Bronchial epithelial cell (primary cell): ENCODE data around the gene ZSWIM4. TPM values are rescaled to one million over a fixed set of nuclear protein-coding genes. Genes with fewer than 3 reads are reported as not detected.
A peak's percentile ranks its signal among the peaks of the same experiment; 100 is the strongest.

Experiments used
- DNase-seq: peaks from one replicate; pipeline ENCODE4 v3.0.0-alpha.2; 2010; ENCODE audit warnings: low read depth
- FAIRE-seq: peaks from 2 replicates; lab custom pipeline; 2011; peaks lifted over from hg19 to GRCh38; lab: Jason Lieb, UNC
- H3K27me3 ChIP-seq: 2 replicates; pipeline ENCODE4 v1.5.1; 2011; ENCODE audit warnings: low read length; ENCODE audit not compliant: control insufficient read depth, insufficient read depth
- H3K36me3 ChIP-seq: 2 replicates; pipeline ENCODE4 v1.5.1; 2011; ENCODE audit warnings: low read length; ENCODE audit not compliant: control insufficient read depth, insufficient read depth
- H3K4me3 ChIP-seq: 2 replicates; pipeline ENCODE4 v1.5.1; 2011; ENCODE audit warnings: mild to moderate bottlenecking, low read depth, low read length, control low read depth
- total RNA-seq: library from RNA; depleted of rRNA; stranded (reverse); fragments of >200 nt; gene quantifications from 2 replicates; pipeline ENCODE4 v1.2.1, GENCODE V29; 2014
- TF ChIP-seq, protein P1 (sequence below): IDR thresholded peaks from 2 replicates; pipeline ENCODE4 v1.5.1; 2011; ENCODE audit warnings: mild to moderate bottlenecking, moderate library complexity, low read length, control low read depth, inconsistent platforms; ENCODE audit not compliant: insufficient read depth, severe bottlenecking

Gene ZSWIM4
- total RNA-seq, 1 donor from 2014 or later: 3.2 TPM

DNA sequence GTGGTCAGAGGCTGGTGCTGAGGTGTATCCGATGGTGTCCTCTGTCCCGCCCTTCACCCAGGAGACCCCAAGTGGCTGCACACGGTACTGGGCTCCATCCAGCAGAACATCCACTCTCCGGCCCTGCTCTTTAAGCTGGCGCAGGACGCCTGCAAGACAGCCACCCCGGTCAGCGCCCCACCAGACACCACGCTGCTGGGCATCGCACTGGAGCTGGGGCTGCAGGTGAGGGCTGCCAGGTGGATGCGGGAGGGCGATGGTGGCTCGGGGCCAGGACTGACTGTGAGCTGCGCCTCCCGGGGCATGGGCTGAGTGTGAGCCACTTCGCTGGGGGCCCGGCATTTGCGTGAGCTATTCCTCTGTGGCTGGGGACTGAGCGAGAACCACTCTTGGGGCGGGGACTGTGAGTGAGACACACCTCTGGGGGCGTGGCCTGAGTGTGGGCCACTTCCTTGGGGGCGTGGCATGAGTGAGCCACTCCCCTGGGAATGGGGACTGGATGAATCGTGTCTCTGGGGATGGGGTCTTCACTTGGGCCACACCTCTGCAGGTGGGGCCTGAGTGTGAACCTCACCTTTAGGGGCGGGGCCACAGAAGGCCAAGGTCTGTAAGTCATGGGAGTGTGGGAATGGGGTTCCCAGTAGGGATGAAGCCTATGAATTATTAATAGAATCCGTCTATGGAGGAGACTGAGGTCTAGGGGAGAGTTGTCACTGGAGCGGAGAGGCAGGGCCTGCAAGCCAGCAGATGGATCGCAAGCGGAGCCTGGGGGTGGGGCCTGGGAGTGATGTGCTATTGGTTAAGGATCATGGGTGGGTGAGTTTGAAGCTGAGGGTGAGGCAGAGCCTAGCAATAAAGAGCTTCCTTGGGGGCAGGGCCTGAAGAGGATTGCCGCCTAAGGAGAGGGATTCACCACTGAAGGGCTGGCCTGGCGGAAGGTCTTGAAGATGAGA lies 30.5 kb downstream of the ZSWIM4 start:
- Histone ChIP-seq H3K27me3 (no peaks in the 10 kb centered on the region), H3K4me3 (no peak overlapping the region), H3K36me3 (peaks cover 12% of the 10 kb centered on the region)
- TF ChIP-seq, protein P1, sequence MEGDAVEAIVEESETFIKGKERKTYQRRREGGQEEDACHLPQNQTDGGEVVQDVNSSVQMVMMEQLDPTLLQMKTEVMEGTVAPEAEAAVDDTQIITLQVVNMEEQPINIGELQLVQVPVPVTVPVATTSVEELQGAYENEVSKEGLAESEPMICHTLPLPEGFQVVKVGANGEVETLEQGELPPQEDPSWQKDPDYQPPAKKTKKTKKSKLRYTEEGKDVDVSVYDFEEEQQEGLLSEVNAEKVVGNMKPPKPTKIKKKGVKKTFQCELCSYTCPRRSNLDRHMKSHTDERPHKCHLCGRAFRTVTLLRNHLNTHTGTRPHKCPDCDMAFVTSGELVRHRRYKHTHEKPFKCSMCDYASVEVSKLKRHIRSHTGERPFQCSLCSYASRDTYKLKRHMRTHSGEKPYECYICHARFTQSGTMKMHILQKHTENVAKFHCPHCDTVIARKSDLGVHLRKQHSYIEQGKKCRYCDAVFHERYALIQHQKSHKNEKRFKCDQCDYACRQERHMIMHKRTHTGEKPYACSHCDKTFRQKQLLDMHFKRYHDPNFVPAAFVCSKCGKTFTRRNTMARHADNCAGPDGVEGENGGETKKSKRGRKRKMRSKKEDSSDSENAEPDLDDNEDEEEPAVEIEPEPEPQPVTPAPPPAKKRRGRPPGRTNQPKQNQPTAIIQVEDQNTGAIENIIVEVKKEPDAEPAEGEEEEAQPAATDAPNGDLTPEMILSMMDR: peak; percentile 4
- FAIRE-seq (no peak), DNase-seq (no peak)

DNA sequence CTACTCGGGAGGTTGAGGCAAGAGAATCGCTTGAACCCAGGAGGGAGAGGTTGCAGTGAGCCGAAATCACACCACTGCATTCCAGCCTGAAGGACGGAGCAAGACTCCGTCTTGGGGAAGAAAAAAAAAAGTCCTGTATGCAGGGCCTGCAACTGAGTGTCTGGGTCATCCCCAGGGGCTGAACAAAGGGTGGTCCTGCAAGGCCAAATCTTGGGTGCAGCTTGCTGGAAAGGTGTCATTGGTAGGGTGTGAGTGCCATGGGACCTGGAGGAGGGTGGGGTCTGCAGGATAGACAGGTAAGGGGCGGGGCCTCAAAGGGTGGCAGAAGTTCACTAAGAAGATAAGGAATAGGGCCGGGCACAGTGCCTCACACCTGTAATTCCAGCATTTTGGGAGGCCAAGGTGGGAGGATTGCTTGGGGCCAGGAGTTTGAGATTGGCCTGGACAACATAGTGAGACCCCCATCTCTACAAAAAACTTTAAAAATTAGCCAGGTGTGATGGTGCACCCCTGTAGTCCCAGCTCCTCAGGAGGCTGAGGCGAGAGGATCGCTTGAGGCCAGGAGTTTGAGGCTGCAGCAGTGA lies 31.5 kb downstream of the ZSWIM4 start:
- no peak for FAIRE-seq
- Histone ChIP-seq H3K4me3 (no peak overlapping the region), H3K27me3 (no peaks in the 10 kb centered on the region), H3K36me3 (peaks cover 12% of the 10 kb centered on the region)
- TF ChIP-seq, protein P1: no peak
- no peak for DNase-seq

- Histone ChIP-seq H3K4me3 (no peak overlapping the region), H3K36me3 (peaks cover 12% of the 10 kb centered on the region), H3K27me3 (no peaks in the 10 kb centered on the region)
- TF ChIP-seq, protein P1: no peak
- no peak for DNase-seq
- FAIRE-seq: peak; percentile 85
These were observed 32.4 kb downstream of the ZSWIM4 start for GRCh38 chr19:13827656-13828055.

DNA sequence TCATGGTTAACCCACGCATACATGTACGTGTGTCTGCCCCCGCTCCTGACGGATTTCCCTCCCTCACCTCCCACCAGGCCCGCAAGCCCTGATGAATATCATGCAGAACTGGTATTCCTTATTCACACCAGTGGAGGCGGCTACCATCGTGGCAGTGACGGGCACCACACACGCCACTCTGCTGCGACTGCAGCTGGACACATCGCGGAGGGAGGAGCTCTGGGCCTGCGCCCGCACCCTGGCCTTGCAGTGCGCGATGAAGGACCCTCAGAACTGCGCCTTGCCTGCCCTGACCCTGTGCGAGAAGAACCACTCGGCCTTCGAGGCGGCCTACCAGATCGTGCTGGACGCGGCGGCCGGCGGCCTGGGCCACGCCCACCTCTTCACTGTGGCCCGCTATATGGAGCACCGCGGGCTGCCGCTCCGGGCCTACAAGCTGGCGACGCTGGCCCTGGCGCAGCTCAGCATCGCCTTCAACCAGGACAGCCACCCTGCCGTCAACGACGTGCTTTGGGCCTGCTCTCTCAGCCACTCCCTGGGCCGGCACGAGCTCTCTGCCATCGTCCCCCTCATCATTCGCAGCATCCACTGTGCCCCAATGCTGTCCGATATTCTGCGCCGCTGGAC lies 35.0 kb downstream of the ZSWIM4 start:
- TF ChIP-seq, protein P1: no peak
- Histone ChIP-seq H3K36me3 (peaks cover 15% of the 10 kb centered on the region), H3K4me3 (no peak overlapping the region), H3K27me3 (no peaks in the 10 kb centered on the region)
- DNase-seq (no peak), FAIRE-seq (no peak)

DNA sequence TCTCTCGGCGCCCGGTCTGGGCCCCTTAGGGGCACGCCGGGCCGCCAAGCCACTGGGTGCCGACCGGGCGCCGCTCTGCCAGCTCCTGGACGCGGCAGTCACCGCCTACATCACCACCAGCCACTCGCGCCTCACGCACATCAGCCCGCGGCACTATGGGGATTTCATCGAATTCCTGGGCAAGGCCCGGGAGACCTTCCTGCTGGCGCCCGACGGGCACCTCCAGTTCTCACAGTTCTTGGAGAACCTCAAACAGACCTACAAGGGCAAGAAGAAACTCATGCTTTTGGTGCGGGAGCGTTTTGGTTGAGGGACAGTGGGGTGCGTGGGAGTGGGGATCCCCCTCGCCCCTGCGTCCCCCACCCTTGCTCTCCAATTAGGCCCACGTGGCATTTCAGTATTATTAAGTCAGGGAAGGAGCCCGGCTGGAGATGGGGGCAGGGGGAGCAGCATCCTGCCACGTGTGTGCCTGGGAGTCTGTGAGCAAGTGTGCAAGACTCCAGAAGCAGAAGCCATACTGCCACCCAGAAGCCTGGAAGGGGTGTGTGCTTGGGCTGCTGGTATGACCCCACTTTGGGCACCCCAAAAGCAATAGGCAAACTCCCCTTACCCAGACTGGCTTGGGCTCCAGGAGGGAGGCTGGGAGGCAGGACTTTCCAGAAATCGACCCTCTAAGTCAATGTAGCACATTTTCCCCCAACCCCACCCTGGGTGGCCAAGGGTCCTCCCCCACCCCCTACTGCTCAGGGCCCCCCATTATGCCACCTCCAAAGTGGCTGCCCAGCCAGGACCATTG lies 35.7 kb downstream of the ZSWIM4 start:
- TF ChIP-seq, protein P1: no peak
- no peak overlapping the region for H3K4me3 ChIP-seq
- H3K36me3 ChIP-seq: peaks cover 15% of the 10 kb centered on the region
- H3K27me3 ChIP-seq: no peaks in the 10 kb centered on the region
- peak; percentile 71 for DNase-seq
- FAIRE-seq: no peak
